K562 (cell line): ENCODE results near the gene HOXB1. TPM values are rescaled to one million over a fixed set of nuclear protein-coding genes. Genes with fewer than 3 reads are reported as not detected.
A peak's percentile ranks its signal among the peaks of the same experiment; 100 is the strongest.

Experiments
- ATAC-seq: fragments of 200-7000 bp; cut with Tn5 transposase; 3 replicates; pipeline ENCODE4 v1.9.1; 2020; ENCODE audit warnings: moderate library complexity
- BruUV-seq: library from RNA; stranded (reverse); fragments of 400-500 nt; replicated peaks from 2 replicates; lab custom pipeline; 2021; lab: Mats Ljungman, UMichigan
- CTCF ChIA-PET: fragments of 300-600 bp; formaldehyde crosslinking; extraction: SDS; loops from one replicate; lab custom pipeline; 2021; ENCODE audit warnings: low intra/inter-chr PET ratio; lab: Yijun Ruan, JAX
- POLR2A ChIA-PET: fragments of 300-600, 350-650 bp; sonication (Branson Sonifier 250); formaldehyde crosslinking; extraction: SDS; loops from one replicate; lab custom pipeline; 2021; ENCODE audit warnings: antibody characterized with exemption, inconsistent platforms; lab: Yijun Ruan, JAX
- DNase-seq, 4 experiments: peaks; one replicate each; pipeline versions ENCODE4 v3.0.0 to v3.0.0-alpha.2; 2011 to 2018; ENCODE audit warnings: low spot score in 3 of 4, mixed read lengths in 3 of 4; ENCODE audit errors: extremely low read depth in 1 of 4
- FAIRE-seq: peaks from 2 replicates; lab custom pipeline; 2011; peaks lifted over from hg19 to GRCh38; lab: Jason Lieb, UNC
- H2AFZ ChIP-seq: 2 replicates; pipeline ENCODE4 v1.6.0; 2011; ENCODE audit warnings: low read depth, low read length, control low read depth, inconsistent platforms
- H3K27ac ChIP-seq: fragments of 200-600 bp; 3 replicates; pipeline ENCODE4 v1.8.0; 2011; ENCODE audit warnings: low read depth, mild to moderate bottlenecking, control low read depth, inconsistent platforms, low read length, moderate library complexity, mixed read lengths; ENCODE audit errors: extremely low read depth
- H3K27me3 ChIP-seq, 2 experiments: fragments of 300-600 bp in 1 of 2; 2 replicates in 1 of 2; 3 replicates in 1 of 2; pipeline versions ENCODE4 v1.6.0 to v1.8.0; 2011; ENCODE audit warnings: inconsistent platforms in 2 of 2, low read length in 2 of 2, mild to moderate bottlenecking in 1 of 2, mixed read lengths in 1 of 2, moderate library complexity in 1 of 2; ENCODE audit not compliant: control insufficient read depth in 2 of 2, insufficient read depth in 2 of 2
- H3K36me3 ChIP-seq: fragments of 300-600 bp; 3 replicates; pipeline ENCODE4 v1.8.0; 2011; ENCODE audit warnings: mild to moderate bottlenecking, low read length, inconsistent platforms; ENCODE audit not compliant: control insufficient read depth, insufficient read depth
- H3K4me1 ChIP-seq, 2 experiments: fragments of 200-600 bp in 1 of 2; replicated peaks in 1 of 2; 2 replicates in 1 of 2; 3 replicates in 1 of 2; pipeline versions ENCODE4 v1.5.1 to v1.8.0; 2011; ENCODE audit warnings: inconsistent platforms in 2 of 2, low read length in 2 of 2, mild to moderate bottlenecking in 1 of 2, mixed read lengths in 1 of 2, moderate library complexity in 1 of 2; ENCODE audit not compliant: control insufficient read depth in 2 of 2, insufficient read depth in 2 of 2
- H3K4me2 ChIP-seq: 2 replicates; pipeline ENCODE4 v1.6.1; 2011; ENCODE audit warnings: low read length, control low read depth, inconsistent platforms, mixed read lengths; ENCODE audit not compliant: insufficient read depth
- H3K4me3 ChIP-seq: fragments of 200-600 bp; sonication (generic), shearing (Covaris generic); 2 replicates; pipeline ENCODE4 v1.5.1; 2016; ENCODE audit warnings: control low read depth, inconsistent platforms
- H3K79me2 ChIP-seq: fragments of 200-600 bp; 3 replicates; pipeline ENCODE4 v1.8.0; 2011; ENCODE audit warnings: low read length, inconsistent platforms; ENCODE audit not compliant: control insufficient read depth, insufficient read depth
- H3K9ac ChIP-seq, 2 experiments: 2 replicates each; pipeline versions ENCODE4 v1.6.0 to v1.6.1; 2011; ENCODE audit warnings: low read depth in 2 of 2, low read length in 2 of 2, control low read depth in 1 of 2, inconsistent platforms in 1 of 2, mild to moderate bottlenecking in 1 of 2, mixed read lengths in 1 of 2; ENCODE audit not compliant: insufficient read depth in 1 of 2
- H3K9me1 ChIP-seq: one replicate; pipeline ENCODE4 v1.6.0; 2011; ENCODE audit warnings: inconsistent platforms, mild to moderate bottlenecking, low read length, moderate library complexity; ENCODE audit not compliant: control insufficient read depth, insufficient read depth
- H3K9me3 ChIP-seq: replicated peaks from 2 replicates; pipeline ENCODE4 v1.5.1; 2011; ENCODE audit warnings: low read depth, low read length, inconsistent platforms; ENCODE audit not compliant: control insufficient read depth, insufficient read depth
- H4K20me1 ChIP-seq: replicated peaks from 2 replicates; pipeline ENCODE4 v1.6.1; 2011; ENCODE audit warnings: low read length, inconsistent platforms, mixed read lengths; ENCODE audit not compliant: control insufficient read depth, insufficient read depth
- C11orf30 ChIP-seq: fragments of 450-650 bp; IDR thresholded peaks from 2 replicates; pipeline ENCODE4 v1.6.1; 2016; ENCODE audit warnings: low read depth, mild to moderate bottlenecking
- CREM ChIP-seq: IDR thresholded peaks from 2 replicates; pipeline ENCODE4 v1.6.1; 2014; ENCODE audit warnings: antibody characterized with exemption, low read depth
- XRCC3 ChIP-seq: fragments of 450-650 bp; IDR thresholded peaks from 2 replicates; pipeline ENCODE4 v1.6.1; 2017; ENCODE audit warnings: mild to moderate bottlenecking, moderate library complexity
- ZBTB7A ChIP-seq: IDR thresholded peaks from 2 replicates; pipeline ENCODE4 v1.6.1; 2011; ENCODE audit warnings: low read depth, mild to moderate bottlenecking, low read length, moderate library complexity, borderline replicate concordance; ENCODE audit not compliant: control insufficient read depth
- ZFPM2 ChIP-seq: fragments of 250-450 bp; sonication (Bioruptor Pico); IDR thresholded peaks from 2 replicates; pipeline ENCODE4 v1.5.1; 2022; ENCODE audit warnings: mild to moderate bottlenecking
- ZFX ChIP-seq: sonication (generic); formaldehyde crosslinking; IDR thresholded peaks from 2 replicates; pipeline ENCODE4 v1.8.0; 2022; ENCODE audit warnings: mild to moderate bottlenecking, missing genetic modification reagents, moderate library complexity
- WGBS: fragments of 100-300 bp; shearing (Covaris generic); methylation state at CpG from one replicate; pipeline ENCODE4 v1.1.6; 2016; ENCODE audit warnings: low coverage, mixed read lengths; ENCODE audit not compliant: insufficient coverage; ENCODE audit errors: missing lambda C conversion rate; 5-methylcytosine and 5-hydroxymethylcytosine counted together
- in situ Hi-C: fragments of 300-500 bp; cut with MboI; formaldehyde crosslinking; loops from 4 replicates; pipeline ENCODE4 v1.15.0; 2018; ENCODE audit warnings: inconsistent platforms, mixed read lengths
- intact Hi-C: fragments of 100-400 bp; cut with micrococcal nuclease; formaldehyde crosslinking; loops from 2 replicates; pipeline ENCODE4 v1.14.2; 2022
- polyA plus RNA-seq, 8 experiments: library from polyadenylated mRNA; depleted of rRNA in 4 of 8; stranded (reverse) in 5 of 8; unstranded in 3 of 8; fragments of >200 nt; fragmentation: Nextera tagmentation in 2 of 8; fragmentation: Illumina TruSeq in 1 of 8; extraction: Ambion mirVana in 2 of 8; extraction: Trizol in 1 of 8; gene quantifications; 2 replicates each; pipeline versions ENCODE4 v1.2.1 to v1.2.3, GENCODE V29; 2011 to 2014; ENCODE audit warnings: inconsistent platforms in 1 of 8, missing spikeins in 1 of 8
- total RNA-seq, 7 experiments: library from RNA; depleted of rRNA in 6 of 7; stranded (reverse); fragments of >200 nt in 6 of 7; fragmentation: Illumina TruSeq in 2 of 7; extraction: Trizol in 2 of 7; gene quantifications; 2 replicates each; pipeline versions ENCODE4 v1.2.1 to v1.2.3, GENCODE V29; 2011 to 2021; ENCODE audit warnings: low replicate concordance in 1 of 7

Gene HOXB1
- total and polyA plus RNA-seq, 9 of the 15 experiments (the other 6 are each of a cell fraction or from before 2014, with no cell fraction given) = 0.04 TPM; not detected in 8

GRCh38 chr17:48529683-48530009, 1.2 kb downstream of the HOXB1 start:
- Histone ChIP-seq H3K9ac (peak overlapping the region in 1 of 2 experiments; percentile 56; a peak in 2 of 4 replicates), H3K4me2 (no peak overlapping the region), H3K36me3 (no peaks in the 10 kb centered on the region), H3K4me1 (peaks cover 26 to 41% of the 10 kb centered on the region in 2 experiments; a peak in 4 of 5 replicates), H3K79me2 (no peaks in the 10 kb centered on the region), H2AFZ (no peak overlapping the region), H3K9me1 (no peaks in the 10 kb centered on the region), H3K27me3 (no peaks in the 10 kb centered on the region), H3K9me3 (no peaks in the 10 kb centered on the region), H4K20me1 (no peaks in the 10 kb centered on the region), H3K27ac (no peak overlapping the region), H3K4me3 (no peak overlapping the region)
- no TSS peak for BruUV-seq
- no peak for TF ChIP-seq ZBTB7A
- no peak for TF ChIP-seq XRCC3
- no peak for TF ChIP-seq C11orf30
- no peak for TF ChIP-seq ZFPM2 (CRISPR knock-in tag)
- DNase-seq (no peak), ATAC-seq (no peak), FAIRE-seq (no peak)
- in situ Hi-C loops (no loop called here), intact Hi-C loops (no loop called here)
- 81% methylated on average over 10 of the region's 11 CpGs for WGBS
- ChIA-PET CTCF (no interaction called here), POLR2A (interaction anchor here (0.7 to 1.7 kb wide), 4 partner anchors 9 to 26 kb away, joined by 3 to 7 read pairs (median 4); no protein-coding TSS in a partner anchor)

- no peak overlapping the region for H3K4me2 ChIP-seq
- DNase-seq (no peak), ATAC-seq (no peak), FAIRE-seq (no peak)
- no peaks in the 10 kb centered on the region for H3K36me3 ChIP-seq
- 74% methylated on average over 10 of the region's 11 CpGs for whole genome bisulfite sequencing
- no peaks in the 10 kb centered on the region for H3K79me2 ChIP-seq
- BruUV-seq = no TSS peak
- ChIA-PET POLR2A (interaction anchor here (0.5 to 1.7 kb wide), 6 partner anchors 10 to 313 kb away, joined by 3 to 7 read pairs (median 4); no protein-coding TSS in a partner anchor), CTCF (no interaction called here)
- no peaks in the 10 kb centered on the region for H3K9me1 ChIP-seq
- no peaks in the 10 kb centered on the region for H3K27me3 ChIP-seq
- no peak overlapping the region for H3K27ac ChIP-seq
- in situ Hi-C loops (no loop called here), intact Hi-C loops (no loop called here)
- H4K20me1 ChIP-seq = no peaks in the 10 kb centered on the region
- peak overlapping the region in 1 of 2 experiments; percentile 56; a peak in 2 of 4 replicates for H3K9ac ChIP-seq
- H3K4me1 ChIP-seq = peaks cover 21 to 37% of the 10 kb centered on the region in 2 experiments; a peak in 4 of 5 replicates
- no peaks in the 10 kb centered on the region for H3K9me3 ChIP-seq
- TF ChIP-seq ZFX (0 out of 2 replicates have a peak, but pooled peaks have one; percentile 2), CREM (no peak)
- no peak overlapping the region for H2AFZ ChIP-seq
- H3K4me3 ChIP-seq = no peak overlapping the region
These were observed 1.7 kb downstream of the HOXB1 start for GRCh38 chr17:48528936-48529682.
